ENCODE data around the gene STX1B. TPM values are rescaled to one million over a fixed set of nuclear protein-coding genes. Genes with fewer than 3 reads are reported as not detected.

The STX1B gene
- total and polyA plus RNA-seq, 2 of the 8 experiments (the other 6 are each of a cell fraction or from before 2014, with no cell fraction given) = 8.9 to 20.2 TPM

- Histone ChIP-seq H3K56ac (replicated peaks; ENCODE audit: insufficient read length, low read depth, low read length) (no peak overlapping the region), H3K18ac (ENCODE audit: extremely low read depth, low read length) (no peak overlapping the region), H3K27ac (ENCODE audit: low read depth, low read length) (no peak overlapping the region), H3K79me2 (ENCODE audit: control insufficient read depth in 1 of 2, insufficient read depth in 2 of 2, low read length in 2 of 2) (no peaks in the 10 kb centered on the region), H3K23me2 (ENCODE audit: low read depth, low read length) (peaks cover 2% of the 10 kb centered on the region; the same call in 1 of the 2 replicates), H4K20me1 (replicated peaks in 1 of 2; ENCODE audit: control insufficient read depth in 1 of 2, insufficient read depth in 2 of 2, low read length in 2 of 2) (peaks cover 1 to 19% of the 10 kb centered on the region in 2 experiments), H3K14ac (ENCODE audit: insufficient read length) (no peak overlapping the region), H4K91ac (replicated peaks; ENCODE audit: insufficient read length, low read length) (no peak overlapping the region), H2BK12ac (ENCODE audit: low read depth, low read length) (no peak overlapping the region), H3K4ac (replicated peaks; ENCODE audit: insufficient read length, low read depth, low read length) (no peak overlapping the region), H2BK15ac (ENCODE audit: low read length) (no peak overlapping the region), H2BK5ac (ENCODE audit: low read depth, low read length) (no peak overlapping the region), H2AFZ (ENCODE audit: low read length) (no peak overlapping the region), H2BK120ac (replicated peaks; ENCODE audit: low read depth, low read length) (no peak overlapping the region), H4K5ac (ENCODE audit: insufficient read length, low read depth, low read length) (no peak overlapping the region), H3K4me3 (ENCODE audit: extremely low read depth in 1 of 4, insufficient read depth in 2 of 4, low read depth in 3 of 4, low read length in 4 of 4) (no peak overlapping the region), H2BK20ac (ENCODE audit: low read length) (no peak overlapping the region), H3K9me3 (ENCODE audit: insufficient read depth in 2 of 2, low read depth in 1 of 2, low read length in 1 of 2) (no peaks in the 10 kb centered on the region), H3K79me1 (ENCODE audit: low read depth, low read length) (no peaks in the 10 kb centered on the region; the same call in 1 of the 2 replicates), H3K4me1 (replicated peaks in 1 of 4; ENCODE audit: control insufficient read depth in 3 of 4, insufficient read depth in 4 of 4, low read length in 3 of 4) (no peaks in the 10 kb centered on the region), H3K4me2 (ENCODE audit: insufficient read depth in 1 of 2, low read depth in 2 of 2, low read length in 2 of 2) (no peak overlapping the region), H3K27me3 (replicated peaks in 1 of 4; ENCODE audit: control insufficient read depth in 3 of 4, extremely low read depth in 1 of 4, insufficient read depth in 3 of 4, low read length in 3 of 4) (no peaks in the 10 kb centered on the region), H3K36me3 (ENCODE audit: control insufficient read depth in 2 of 4, insufficient read depth in 4 of 4, low read length in 3 of 4) (peaks cover 16 to 45% (median 38%) of the 10 kb centered on the region in 4 experiments), H3K23ac (ENCODE audit: insufficient read length) (no peak overlapping the region), H2AK5ac (ENCODE audit: low read depth, low read length) (no peak overlapping the region), H4K8ac (ENCODE audit: extremely low read depth, insufficient read depth, low read length) (no peak overlapping the region), H3K9ac (replicated peaks in 1 of 4; ENCODE audit: extremely low read depth in 1 of 4, low read depth in 3 of 4, low read length in 3 of 4) (no peak overlapping the region)
- FAIRE-seq (peak; percentile 60), DNase-seq (ENCODE audit: low read depth in 1 of 2, low spot score in 2 of 2) (peak in 1 of 2 experiments; percentile 86)
- ChIA-PET POLR2A (ENCODE audit: partially characterized antibody) (interaction anchor here (0.5 to 2.3 kb wide), 9 partner anchors 8 to 266 kb away, joined by 3 to 9 read pairs (median 3); partner anchors contain the start of genes HSD3B7 and SETD1A), CTCF (ENCODE audit: partially characterized antibody) (interaction anchor here (0.7 to 4.7 kb wide), 16 partner anchors 9 to 212 kb away, joined by 3 to 26 read pairs (median 5); no protein-coding TSS in a partner anchor)
- no peak for TF ChIP-seq POLR2A (IDR thresholded peaks at IDR 0.05; ENCODE audit: control extremely low read depth in 1 of 2, low read depth in 2 of 2, low read length in 2 of 2)
- no peak for TF ChIP-seq KDM4A (IDR thresholded peaks at IDR 0.05; ENCODE audit: low read depth, low read length, severe bottlenecking)
- TF ChIP-seq RAD21 (IDR thresholded peaks at IDR 0.05 in 1 of 2, conservative IDR thresholded peaks at IDR 0.05 in 1 of 2; ENCODE audit: low read depth in 2 of 2, low read length in 2 of 2) = peak; percentile 62 to 64
- TF ChIP-seq E2F6 (IDR thresholded peaks at IDR 0.05) = no peak
- TF ChIP-seq SP1 (IDR thresholded peaks at IDR 0.05; ENCODE audit: low read depth, low read length) = no peak
- TF ChIP-seq, protein P1, sequence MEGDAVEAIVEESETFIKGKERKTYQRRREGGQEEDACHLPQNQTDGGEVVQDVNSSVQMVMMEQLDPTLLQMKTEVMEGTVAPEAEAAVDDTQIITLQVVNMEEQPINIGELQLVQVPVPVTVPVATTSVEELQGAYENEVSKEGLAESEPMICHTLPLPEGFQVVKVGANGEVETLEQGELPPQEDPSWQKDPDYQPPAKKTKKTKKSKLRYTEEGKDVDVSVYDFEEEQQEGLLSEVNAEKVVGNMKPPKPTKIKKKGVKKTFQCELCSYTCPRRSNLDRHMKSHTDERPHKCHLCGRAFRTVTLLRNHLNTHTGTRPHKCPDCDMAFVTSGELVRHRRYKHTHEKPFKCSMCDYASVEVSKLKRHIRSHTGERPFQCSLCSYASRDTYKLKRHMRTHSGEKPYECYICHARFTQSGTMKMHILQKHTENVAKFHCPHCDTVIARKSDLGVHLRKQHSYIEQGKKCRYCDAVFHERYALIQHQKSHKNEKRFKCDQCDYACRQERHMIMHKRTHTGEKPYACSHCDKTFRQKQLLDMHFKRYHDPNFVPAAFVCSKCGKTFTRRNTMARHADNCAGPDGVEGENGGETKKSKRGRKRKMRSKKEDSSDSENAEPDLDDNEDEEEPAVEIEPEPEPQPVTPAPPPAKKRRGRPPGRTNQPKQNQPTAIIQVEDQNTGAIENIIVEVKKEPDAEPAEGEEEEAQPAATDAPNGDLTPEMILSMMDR (IDR thresholded peaks at IDR 0.05; ENCODE audit: control extremely low read depth in 1 of 3, insufficient read depth in 1 of 3, low read depth in 1 of 3, low read length in 3 of 3) = peak; percentile 77 to 96 (median 89)
- no peak for TF ChIP-seq CBX5 (IDR thresholded peaks at IDR 0.05; ENCODE audit: low read depth, low read length)
- no peak for TF ChIP-seq NANOG (IDR thresholded peaks at IDR 0.05; ENCODE audit: insufficient read depth, low read depth, low read length, poor library complexity, severe bottlenecking)
- no peak for TF ChIP-seq NRF1 (IDR thresholded peaks at IDR 0.05; ENCODE audit: low read depth, low read length)
- 78% methylated on average over 17 of the region's 17 CpGs; no CpG with 5 or more reads in 1 of the 2 experiments for WGBS, 2 experiments (ENCODE audit: extremely low coverage in 1 of 2, insufficient coverage in 1 of 2, insufficient read length in 1 of 2, insufficient replicate concordance in 2 of 2, low coverage in 1 of 2, low lambda C conversion rate in 2 of 2, missing lambda C conversion rate in 1 of 2)
Observed at GRCh38 chr16:30977502-30977901, 32.9 kb downstream of the STX1B start.
